HEK293 (cell line): ENCODE measurements around the gene AKAP11.

Experiments
- CTCF ChIA-PET: fragments of 350-600 bp; formaldehyde crosslinking; extraction: SDS; loops from one replicate; lab custom pipeline; 2021; ENCODE audit warnings: antibody characterized with exemption; lab: Yijun Ruan, JAX
- POLR2A ChIA-PET: fragments of 300-600 bp; formaldehyde crosslinking; extraction: SDS; loops from one replicate; lab custom pipeline; 2020; ENCODE audit warnings: antibody characterized with exemption, inconsistent platforms; lab: Yijun Ruan, JAX
- H3K27ac ChIP-seq: fragments of 200-500 bp; sonication (Bioruptor generic); 2 replicates; pipeline ENCODE4 v1.5.1; 2014; ENCODE audit warnings: low read depth, low read length, control low read depth, inconsistent platforms; ENCODE audit errors: extremely low read depth
- H3K36me3 ChIP-seq, 2 experiments: fragments of 200-500 bp in 1 of 2; sonication (Bioruptor generic) in 1 of 2; 1 replicate in 1 of 2; 2 replicates in 1 of 2; pipeline ENCODE4 v1.5.1; 2014 to 2017; ENCODE audit warnings: inconsistent platforms in 2 of 2, low read length in 2 of 2; ENCODE audit not compliant: control insufficient read depth in 2 of 2, insufficient read depth in 1 of 2
- H3K4me1 ChIP-seq: fragments of 200-500 bp; sonication (Bioruptor generic); 2 replicates; pipeline ENCODE4 v1.5.1; 2014; ENCODE audit warnings: mild to moderate bottlenecking, low read length, inconsistent platforms; ENCODE audit not compliant: control insufficient read depth, insufficient read depth
- H3K4me3 ChIP-seq: 2 replicates; pipeline ENCODE4 v1.5.1; 2011; ENCODE audit warnings: low read depth, mild to moderate bottlenecking, control low read depth, low read length, moderate library complexity
- H3K9me3 ChIP-seq: fragments of 200-500 bp; sonication (Bioruptor generic); 2 replicates; pipeline ENCODE4 v1.5.1; 2014; ENCODE audit warnings: low read depth, low read length, inconsistent platforms; ENCODE audit not compliant: control insufficient read depth, insufficient read depth
- IKZF3 ChIP-seq: fragments of 450-650 bp; IDR thresholded peaks from 2 replicates; pipeline ENCODE4 v1.5.0; 2018; ENCODE audit warnings: missing biosample characterization, mild to moderate bottlenecking, missing genetic modification characterization, moderate library complexity
- MYNN ChIP-seq: fragments of 450-650 bp; formaldehyde crosslinking; IDR thresholded peaks from 2 replicates; pipeline ENCODE4 v1.5.1; 2016; ENCODE audit warnings: missing biosample characterization, missing genetic modification characterization, borderline replicate concordance
- RBAK ChIP-seq: fragments of 450-650 bp; formaldehyde crosslinking; IDR thresholded peaks from 2 replicates; pipeline ENCODE4 v1.5.1; 2016; ENCODE audit warnings: missing biosample characterization, missing genetic modification characterization
- ZBTB17 ChIP-seq: fragments of 450-650 bp; formaldehyde crosslinking; IDR thresholded peaks from 2 replicates; pipeline ENCODE4 v1.5.1; 2016; ENCODE audit warnings: missing biosample characterization, missing genetic modification characterization
- ZFP41 ChIP-seq: fragments of 450-650 bp; formaldehyde crosslinking; IDR thresholded peaks from 2 replicates; pipeline ENCODE4 v1.5.1; 2016; ENCODE audit warnings: missing biosample characterization, missing genetic modification characterization, borderline replicate concordance
- ZNF155 ChIP-seq: fragments of 450-650 bp; formaldehyde crosslinking; IDR thresholded peaks from 2 replicates; pipeline ENCODE4 v1.5.1; 2016; ENCODE audit warnings: missing biosample characterization, missing genetic modification characterization
- ZNF19 ChIP-seq: fragments of 450-650 bp; formaldehyde crosslinking; IDR thresholded peaks from 2 replicates; pipeline ENCODE4; 2016; ENCODE audit warnings: missing biosample characterization, missing genetic modification characterization, low read depth
- ZNF354C ChIP-seq: fragments of 450-650 bp; formaldehyde crosslinking; IDR thresholded peaks from 2 replicates; pipeline ENCODE4 v1.5.1; 2016; ENCODE audit warnings: missing biosample characterization, missing genetic modification characterization, low read depth, borderline replicate concordance
- ZNF433 ChIP-seq: fragments of 450-650 bp; formaldehyde crosslinking; IDR thresholded peaks from 2 replicates; pipeline ENCODE4 v1.5.1; 2016; ENCODE audit warnings: missing biosample characterization, missing genetic modification characterization, low read depth
- TF ChIP-seq, protein P1 (sequence below): fragments of 450-650 bp; IDR thresholded peaks from 2 replicates; pipeline ENCODE4 v1.5.1; 2018; ENCODE audit warnings: missing biosample characterization, missing genetic modification characterization
- TF ChIP-seq, protein P2 (sequence below): fragments of 450-650 bp; formaldehyde crosslinking; IDR thresholded peaks from 2 replicates; pipeline ENCODE4 v1.5.1; 2016; ENCODE audit warnings: missing biosample characterization, missing genetic modification characterization
- TF ChIP-seq, protein P3 (sequence below): fragments of 450-650 bp; formaldehyde crosslinking; IDR thresholded peaks from 2 replicates; pipeline ENCODE4 v1.5.1; 2017; ENCODE audit warnings: missing biosample characterization, missing genetic modification characterization
- TF ChIP-seq, protein P4 (sequence below): fragments of 450-650 bp; formaldehyde crosslinking; IDR thresholded peaks from 2 replicates; pipeline ENCODE4 v1.5.1; 2016; ENCODE audit warnings: missing biosample characterization, missing genetic modification characterization
- TF ChIP-seq, protein P5 (sequence below): fragments of 450-650 bp; formaldehyde crosslinking; IDR thresholded peaks from 2 replicates; pipeline ENCODE4 v1.5.1; 2016; ENCODE audit warnings: missing biosample characterization, missing genetic modification characterization

The AKAP11 gene

DNA sequence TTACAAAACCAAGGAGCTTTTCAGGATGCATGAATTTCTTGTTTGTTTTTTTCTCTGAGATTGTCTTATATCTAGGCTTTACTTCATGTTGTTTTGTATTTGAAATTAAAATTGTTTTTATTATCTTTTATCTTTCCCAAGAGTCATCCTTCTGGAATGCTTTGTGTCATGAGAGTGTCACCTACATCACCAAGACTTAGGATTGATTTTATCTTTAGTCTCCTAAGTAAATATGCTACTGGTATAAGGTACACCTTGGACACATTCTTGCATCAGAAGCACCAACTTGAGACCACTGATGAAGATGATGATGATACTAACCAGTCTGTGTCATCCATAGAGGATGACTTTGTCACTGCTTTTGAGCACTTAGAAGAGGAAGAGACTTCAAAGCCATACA is 26.4 kb downstream of the AKAP11 start:
- peaks cover 26 to 64% of the 10 kb centered on the region in 2 experiments for H3K36me3 ChIP-seq
- H3K27ac ChIP-seq = no peak overlapping the region
- H3K4me3 ChIP-seq = no peak overlapping the region
- H3K4me1 ChIP-seq = no peaks in the 10 kb centered on the region
- TF ChIP-seq ZNF354C (tag by site-specific recombination) = no peak
- TF ChIP-seq, protein P1, sequence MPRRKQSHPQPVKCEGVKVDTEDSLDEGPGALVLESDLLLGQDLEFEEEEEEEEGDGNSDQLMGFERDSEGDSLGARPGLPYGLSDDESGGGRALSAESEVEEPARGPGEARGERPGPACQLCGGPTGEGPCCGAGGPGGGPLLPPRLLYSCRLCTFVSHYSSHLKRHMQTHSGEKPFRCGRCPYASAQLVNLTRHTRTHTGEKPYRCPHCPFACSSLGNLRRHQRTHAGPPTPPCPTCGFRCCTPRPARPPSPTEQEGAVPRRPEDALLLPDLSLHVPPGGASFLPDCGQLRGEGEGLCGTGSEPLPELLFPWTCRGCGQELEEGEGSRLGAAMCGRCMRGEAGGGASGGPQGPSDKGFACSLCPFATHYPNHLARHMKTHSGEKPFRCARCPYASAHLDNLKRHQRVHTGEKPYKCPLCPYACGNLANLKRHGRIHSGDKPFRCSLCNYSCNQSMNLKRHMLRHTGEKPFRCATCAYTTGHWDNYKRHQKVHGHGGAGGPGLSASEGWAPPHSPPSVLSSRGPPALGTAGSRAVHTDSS (tag by site-specific recombination) = 0 out of 2 replicates have a peak, but pooled peaks have one; percentile 14
- TF ChIP-seq, all 188 proteins: peak for 1
- CTCF ChIA-PET = no interaction called here
- H3K9me3 ChIP-seq = no peaks in the 10 kb centered on the region
- POLR2A ChIA-PET = no interaction called here

DNA sequence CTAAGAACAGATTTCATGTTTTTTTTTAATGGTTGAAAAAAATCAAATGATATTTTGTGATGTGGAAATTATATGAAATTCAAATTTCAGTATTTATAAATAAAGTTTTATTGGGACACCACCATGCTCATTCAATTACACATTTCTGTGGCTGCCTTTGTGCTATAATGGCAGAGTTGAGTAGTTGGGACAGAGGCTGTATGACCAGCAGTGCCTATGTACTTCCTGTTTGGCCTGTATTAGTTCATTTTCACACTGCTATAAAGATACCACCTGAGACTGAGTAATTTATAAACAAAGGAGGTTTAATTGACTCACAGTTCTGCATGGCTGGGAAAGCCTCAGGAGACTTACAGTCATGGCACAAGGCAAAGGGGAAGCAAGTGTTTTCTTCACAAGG is 33.6 kb downstream of the AKAP11 start:
- H3K27ac ChIP-seq = no peak overlapping the region
- TF ChIP-seq, protein P2, sequence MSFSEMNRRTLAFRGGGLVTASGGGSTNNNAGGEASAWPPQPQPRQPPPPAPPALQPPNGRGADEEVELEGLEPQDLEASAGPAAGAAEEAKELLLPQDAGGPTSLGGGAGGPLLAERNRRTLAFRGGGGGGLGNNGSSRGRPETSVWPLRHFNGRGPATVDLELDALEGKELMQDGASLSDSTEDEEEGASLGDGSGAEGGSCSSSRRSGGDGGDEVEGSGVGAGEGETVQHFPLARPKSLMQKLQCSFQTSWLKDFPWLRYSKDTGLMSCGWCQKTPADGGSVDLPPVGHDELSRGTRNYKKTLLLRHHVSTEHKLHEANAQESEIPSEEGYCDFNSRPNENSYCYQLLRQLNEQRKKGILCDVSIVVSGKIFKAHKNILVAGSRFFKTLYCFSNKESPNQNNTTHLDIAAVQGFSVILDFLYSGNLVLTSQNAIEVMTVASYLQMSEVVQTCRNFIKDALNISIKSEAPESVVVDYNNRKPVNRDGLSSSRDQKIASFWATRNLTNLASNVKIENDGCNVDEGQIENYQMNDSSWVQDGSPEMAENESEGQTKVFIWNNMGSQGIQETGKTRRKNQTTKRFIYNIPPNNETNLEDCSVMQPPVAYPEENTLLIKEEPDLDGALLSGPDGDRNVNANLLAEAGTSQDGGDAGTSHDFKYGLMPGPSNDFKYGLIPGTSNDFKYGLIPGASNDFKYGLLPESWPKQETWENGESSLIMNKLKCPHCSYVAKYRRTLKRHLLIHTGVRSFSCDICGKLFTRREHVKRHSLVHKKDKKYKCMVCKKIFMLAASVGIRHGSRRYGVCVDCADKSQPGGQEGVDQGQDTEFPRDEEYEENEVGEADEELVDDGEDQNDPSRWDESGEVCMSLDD (tag by site-specific recombination) = no peak
- TF ChIP-seq, protein P3, sequence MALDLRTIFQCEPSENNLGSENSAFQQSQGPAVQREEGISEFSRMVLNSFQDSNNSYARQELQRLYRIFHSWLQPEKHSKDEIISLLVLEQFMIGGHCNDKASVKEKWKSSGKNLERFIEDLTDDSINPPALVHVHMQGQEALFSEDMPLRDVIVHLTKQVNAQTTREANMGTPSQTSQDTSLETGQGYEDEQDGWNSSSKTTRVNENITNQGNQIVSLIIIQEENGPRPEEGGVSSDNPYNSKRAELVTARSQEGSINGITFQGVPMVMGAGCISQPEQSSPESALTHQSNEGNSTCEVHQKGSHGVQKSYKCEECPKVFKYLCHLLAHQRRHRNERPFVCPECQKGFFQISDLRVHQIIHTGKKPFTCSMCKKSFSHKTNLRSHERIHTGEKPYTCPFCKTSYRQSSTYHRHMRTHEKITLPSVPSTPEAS (tag by site-specific recombination) = no peak
- TF ChIP-seq RBAK = no peak
- TF ChIP-seq ZFP41 (tag by site-specific recombination) = no peak
- no peak for TF ChIP-seq MYNN (tag by site-specific recombination)
- no peak for TF ChIP-seq ZBTB17 (tag by site-specific recombination)
- TF ChIP-seq IKZF3 (tag by site-specific recombination) = no peak
- no peak for TF ChIP-seq ZNF19 (tag by site-specific recombination)
- TF ChIP-seq, protein P4, sequence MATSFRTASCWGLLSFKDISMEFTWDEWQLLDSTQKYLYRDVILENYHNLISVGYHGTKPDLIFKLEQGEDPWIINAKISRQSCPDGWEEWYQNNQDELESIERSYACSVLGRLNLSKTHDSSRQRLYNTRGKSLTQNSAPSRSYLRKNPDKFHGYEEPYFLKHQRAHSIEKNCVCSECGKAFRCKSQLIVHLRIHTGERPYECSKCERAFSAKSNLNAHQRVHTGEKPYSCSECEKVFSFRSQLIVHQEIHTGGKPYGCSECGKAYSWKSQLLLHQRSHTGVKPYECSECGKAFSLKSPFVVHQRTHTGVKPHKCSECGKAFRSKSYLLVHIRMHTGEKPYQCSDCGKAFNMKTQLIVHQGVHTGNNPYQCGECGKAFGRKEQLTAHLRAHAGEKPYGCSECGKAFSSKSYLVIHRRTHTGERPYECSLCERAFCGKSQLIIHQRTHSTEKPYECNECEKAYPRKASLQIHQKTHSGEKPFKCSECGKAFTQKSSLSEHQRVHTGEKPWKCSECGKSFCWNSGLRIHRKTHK (tag by site-specific recombination) = no peak
- TF ChIP-seq, protein P5, sequence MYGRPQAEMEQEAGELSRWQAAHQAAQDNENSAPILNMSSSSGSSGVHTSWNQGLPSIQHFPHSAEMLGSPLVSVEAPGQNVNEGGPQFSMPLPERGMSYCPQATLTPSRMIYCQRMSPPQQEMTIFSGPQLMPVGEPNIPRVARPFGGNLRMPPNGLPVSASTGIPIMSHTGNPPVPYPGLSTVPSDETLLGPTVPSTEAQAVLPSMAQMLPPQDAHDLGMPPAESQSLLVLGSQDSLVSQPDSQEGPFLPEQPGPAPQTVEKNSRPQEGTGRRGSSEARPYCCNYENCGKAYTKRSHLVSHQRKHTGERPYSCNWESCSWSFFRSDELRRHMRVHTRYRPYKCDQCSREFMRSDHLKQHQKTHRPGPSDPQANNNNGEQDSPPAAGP (tag by site-specific recombination) = no peak
- no peak for TF ChIP-seq ZNF155 (tag by site-specific recombination)
- TF ChIP-seq ZNF433 (tag by site-specific recombination) = no peak
- POLR2A ChIA-PET = no interaction called here
- CTCF ChIA-PET = no interaction called here
- H3K4me1 ChIP-seq = no peaks in the 10 kb centered on the region
- H3K9me3 ChIP-seq = no peaks in the 10 kb centered on the region
- peaks cover 0 to 55% of the 10 kb centered on the region in 2 experiments; a peak in 2 of 3 replicates for H3K36me3 ChIP-seq
- H3K4me3 ChIP-seq = no peak overlapping the region
